ENCODE results near the gene FGD6. TPM values are rescaled to one million over a fixed set of nuclear protein-coding genes. Genes with fewer than 3 reads are reported as not detected.

FGD6 gene
- total RNA-seq: 10 to 100 TPM; 16.2 to 46.9 (median 25.0) TPM

GRCh38 chr12:95217377-95218149, at the start of gene FGD6, which contains the start of gene VEZT:
TSS of gene FGD6 (minus strand) at chr12:95217467. CDS start at chr12:95217240, 227 bp downstream.
TSS of gene VEZT (plus strand) at chr12:95217807. CDS start at chr12:95217851, 44 bp downstream.
- H3K4me1 ChIP-seq: peaks cover 49% of the 10 kb centered on the region
- WGBS: under 1% methylated on average over 46 of the region's 75 CpGs
- H3K4me3 ChIP-seq: peak within 1 kb of the TSS; percentile 97
- H3K36me3 ChIP-seq: no peaks in the 10 kb centered on the region
- DNase-seq (ENCODE audit: low spot score in 2 of 2): peak; percentile 99
- TF ChIP-seq POLR2A (IDR thresholded peaks at IDR 0.05): peak; percentile 14 to 64
- TF ChIP-seq CTCF (IDR thresholded peaks at IDR 0.05): peak in 1 of 2 donors; percentile 75
- TF ChIP-seq EP300 (IDR thresholded peaks at IDR 0.05): no peak
- peak; percentile 50 to 91 (median 73) for TF ChIP-seq POLR2AphosphoS5 (IDR thresholded peaks at IDR 0.05)
- H3K27ac ChIP-seq: peak within 1 kb of the TSS; percentile 96
- no peaks in the 10 kb centered on the region for H3K9me3 ChIP-seq
- H3K27me3 ChIP-seq: no peaks in the 10 kb centered on the region

GRCh38 chr12:95266254-95266653, 49.0 kb upstream of the FGD6 start:
- whole genome bisulfite sequencing: 96% methylated on average over 6 of the region's 6 CpGs
- H3K4me1 ChIP-seq: no peaks in the 10 kb centered on the region
- H3K36me3 ChIP-seq: peaks cover 40% of the 10 kb centered on the region
- no peaks in the 10 kb centered on the region for H3K27me3 ChIP-seq
- no peak overlapping the region for H3K4me3 ChIP-seq
- no peak for TF ChIP-seq POLR2AphosphoS5 (IDR thresholded peaks at IDR 0.05)
- no peak for TF ChIP-seq EP300 (IDR thresholded peaks at IDR 0.05)
- no peak overlapping the region for H3K27ac ChIP-seq
- H3K9me3 ChIP-seq: no peaks in the 10 kb centered on the region
- DNase-seq (ENCODE audit: low spot score in 2 of 2): no peak

- DNase-seq (ENCODE audit: low spot score in 2 of 2): no peak
- H3K36me3 ChIP-seq: peaks cover 39% of the 10 kb centered on the region
- H3K27ac ChIP-seq: no peak overlapping the region
- no peaks in the 10 kb centered on the region for H3K27me3 ChIP-seq
- no peaks in the 10 kb centered on the region for H3K4me1 ChIP-seq
- 93% methylated on average over 2 of the region's 2 CpGs for WGBS
- TF ChIP-seq EP300 (IDR thresholded peaks at IDR 0.05) (no peak), CTCF (IDR thresholded peaks at IDR 0.05) (no peak), POLR2AphosphoS5 (IDR thresholded peaks at IDR 0.05) (no peak), POLR2A (IDR thresholded peaks at IDR 0.05) (no peak)
- no peaks in the 10 kb centered on the region for H3K9me3 ChIP-seq
- H3K4me3 ChIP-seq: no peak overlapping the region
These were observed 48.5 kb upstream of the FGD6 start for GRCh38 chr12:95265765-95266164.

- WGBS: 71% methylated on average over 3 of the region's 3 CpGs
- H3K27ac ChIP-seq: no peak overlapping the region
- H3K4me3 ChIP-seq: no peak overlapping the region
- H3K36me3 ChIP-seq: peaks cover 35% of the 10 kb centered on the region
- H3K9me3 ChIP-seq: no peaks in the 10 kb centered on the region
- DNase-seq (ENCODE audit: low spot score in 2 of 2): peak in 1 of 2 donors; percentile 63
- no peaks in the 10 kb centered on the region for H3K27me3 ChIP-seq
- TF ChIP-seq EP300 (IDR thresholded peaks at IDR 0.05) (no peak), CTCF (IDR thresholded peaks at IDR 0.05) (no peak), POLR2A (IDR thresholded peaks at IDR 0.05) (no peak), POLR2AphosphoS5 (IDR thresholded peaks at IDR 0.05) (no peak)
- peaks cover 3% of the 10 kb centered on the region for H3K4me1 ChIP-seq
These were observed 45.5 kb upstream of the FGD6 start for GRCh38 chr12:95262808-95263207.

- H3K9me3 ChIP-seq: no peaks in the 10 kb centered on the region
- H3K27ac ChIP-seq: no peak overlapping the region
- H3K4me1 ChIP-seq: peaks cover 3% of the 10 kb centered on the region
- TF ChIP-seq POLR2A (IDR thresholded peaks at IDR 0.05): no peak
- TF ChIP-seq EP300 (IDR thresholded peaks at IDR 0.05): no peak
- no peak for TF ChIP-seq CTCF (IDR thresholded peaks at IDR 0.05)
- no peak for TF ChIP-seq POLR2AphosphoS5 (IDR thresholded peaks at IDR 0.05)
- WGBS: 98% methylated on average over 4 of the region's 4 CpGs
- DNase-seq (ENCODE audit: low spot score in 2 of 2): no peak
- no peak overlapping the region for H3K4me3 ChIP-seq
- H3K27me3 ChIP-seq: no peaks in the 10 kb centered on the region
- peaks cover 38% of the 10 kb centered on the region for H3K36me3 ChIP-seq
These were observed 43.8 kb upstream of the FGD6 start for GRCh38 chr12:95261109-95261508.
